Tibial nerve (tissue), 4 donors: ENCODE results near the gene AGPS. TPM values are rescaled to one million over a fixed set of nuclear protein-coding genes. Genes with fewer than 3 reads are reported as not detected.
"Not testable (repeated sequence)": the region's sequence is repeated elsewhere in the genome, so short reads cannot be mapped to it uniquely, and the experiment has no call there.

Source experiments
- DNase-seq, 2 donors: peaks; one replicate each; pipeline ENCODE4 v3.0.0-alpha.2; 2019; ENCODE audit warnings: low spot score in 2 of 2
- H3K27ac ChIP-seq, 4 donors: fragments of 200-600 bp; sonication (generic) in 3 of 4; one replicate each; pipeline ENCODE4 v1.5.1; 2017 to 2019; ENCODE audit warnings: mild to moderate bottlenecking in 1 of 4
- H3K27me3 ChIP-seq, 2 donors: fragments of 200-600 bp; sonication (generic) in 1 of 2; one replicate each; pipeline versions ENCODE4 v1.5.1 to v1.6.0; 2017 to 2019
- H3K36me3 ChIP-seq, 3 donors: fragments of 200-600 bp; sonication (generic); one replicate each; pipeline ENCODE4 v1.5.1; 2018 to 2019
- H3K4me1 ChIP-seq, 4 donors: fragments of 200-600 bp; sonication (generic) in 3 of 4; one replicate each; pipeline ENCODE4 v1.5.1; 2017 to 2019
- H3K4me3 ChIP-seq, 4 donors: fragments of 200-600 bp; sonication (generic) in 3 of 4; one replicate each; pipeline ENCODE4 v1.5.1; 2017 to 2019; ENCODE audit warnings: mild to moderate bottlenecking in 1 of 4, moderate library complexity in 1 of 4
- H3K9me3 ChIP-seq, 4 donors: fragments of 200-600 bp; sonication (generic) in 3 of 4; one replicate each; pipeline ENCODE4 v1.5.1; 2017 to 2019
- CTCF ChIP-seq, 5 experiments: fragments of 200-600 bp in 3 of 5; fragments of 450-650 bp in 2 of 5; sonication (generic) in 3 of 5; IDR thresholded peaks; one replicate each; pipeline ENCODE4 v1.5.1; 2016 to 2019; ENCODE audit warnings: antibody characterized with exemption in 5 of 5, mild to moderate bottlenecking in 3 of 5, moderate library complexity in 2 of 5
- EP300 ChIP-seq, 2 donors: sonication (generic); formaldehyde crosslinking; IDR thresholded peaks; one replicate each; pipeline ENCODE4 v1.6.1; 2017; ENCODE audit warnings: antibody characterized with exemption in 2 of 2, mild to moderate bottlenecking in 1 of 2
- POLR2A ChIP-seq, 2 donors: fragments of 450-650 bp; IDR thresholded peaks; one replicate each; pipeline ENCODE4 v1.6.1; 2017; ENCODE audit warnings: antibody characterized with exemption in 2 of 2, mild to moderate bottlenecking in 2 of 2, moderate library complexity in 2 of 2
- WGBS, 2 donors: methylation state at CpG; one replicate each; pipeline ENCODE4 v1.1.5; 2018; 5-methylcytosine and 5-hydroxymethylcytosine counted together
- total RNA-seq, 4 donors: library from RNA; depleted of rRNA; stranded (reverse); fragments of >200 nt; gene quantifications; one replicate each; pipeline ENCODE4 v1.1.0, GENCODE V29; 2016

The AGPS gene
- total RNA-seq, 4 donors from 2014 or later = 33.9 to 47.9 (median 40.1) TPM

GRCh38 chr2:177455187-177455586 is 62.6 kb downstream of the AGPS start:
- WGBS, 2 donors = 91 to 95% methylated on average over 3 of the region's 3 CpGs
- no peak overlapping the region for H3K4me3 ChIP-seq
- H3K9me3 ChIP-seq = no peaks in the 10 kb centered on the region
- no peak overlapping the region for H3K27ac ChIP-seq
- no peaks in the 10 kb centered on the region for H3K27me3 ChIP-seq
- no peak for TF ChIP-seq POLR2A (IDR thresholded peaks at IDR 0.05)
- TF ChIP-seq EP300 (IDR thresholded peaks at IDR 0.05) = no peak
- no peak for TF ChIP-seq CTCF (IDR thresholded peaks at IDR 0.05)
- H3K36me3 ChIP-seq = peaks cover 0 to 38% (median 0%) of the 10 kb centered on the region in 3 donors
- DNase-seq = no peak
- H3K4me1 ChIP-seq = no peaks in the 10 kb centered on the region

- H3K9me3 ChIP-seq, H3K4me3 ChIP-seq, DNase-seq, H3K27ac ChIP-seq, H3K4me1 ChIP-seq, H3K27me3 ChIP-seq: not testable (repeated sequence)
- H3K36me3 ChIP-seq = peaks cover 0 to 35% (median 0%) of the 10 kb centered on the region in 3 donors
- WGBS, 2 donors = 95 to 97% methylated on average over 1 of the region's 1 CpG
Observed at GRCh38 chr2:177459756-177460155, 67.2 kb downstream of the AGPS start.

GRCh38 chr2:177460973-177461585 is 68.5 kb downstream of the AGPS start:
- peaks cover 0 to 34% (median 6%) of the 10 kb centered on the region in 3 donors for H3K36me3 ChIP-seq
- no peak overlapping the region for H3K4me3 ChIP-seq
- DNase-seq = no peak
- no peak overlapping the region for H3K27ac ChIP-seq
- no peak for TF ChIP-seq CTCF (IDR thresholded peaks at IDR 0.05)
- TF ChIP-seq POLR2A (IDR thresholded peaks at IDR 0.05) = no peak
- H3K9me3 ChIP-seq = peaks cover 0 to 5% (median 0%) of the 10 kb centered on the region in 4 donors
- WGBS, 2 donors = 81 to 83% methylated on average over 5 of the region's 5 CpGs
- no peaks in the 10 kb centered on the region for H3K27me3 ChIP-seq
- H3K4me1 ChIP-seq = no peaks in the 10 kb centered on the region

- Histone ChIP-seq H3K4me1 (no peaks in the 10 kb centered on the region), H3K36me3 (peaks cover 0 to 43% (median 6%) of the 10 kb centered on the region in 3 donors), H3K9me3 (peaks cover 0 to 5% (median 0%) of the 10 kb centered on the region in 4 donors), H3K27ac (no peak overlapping the region), H3K27me3 (no peaks in the 10 kb centered on the region), H3K4me3 (no peak overlapping the region)
- no peak for DNase-seq
- WGBS, 2 donors = 81 to 86% methylated on average over 3 of the region's 3 CpGs
- TF ChIP-seq CTCF (IDR thresholded peaks at IDR 0.05) = no peak
- no peak for TF ChIP-seq POLR2A (IDR thresholded peaks at IDR 0.05)
- TF ChIP-seq EP300 (IDR thresholded peaks at IDR 0.05) = no peak
Observed at GRCh38 chr2:177464549-177464948, 72.0 kb downstream of the AGPS start.

- TF ChIP-seq CTCF (IDR thresholded peaks at IDR 0.05) (no peak), POLR2A (IDR thresholded peaks at IDR 0.05) (no peak), EP300 (IDR thresholded peaks at IDR 0.05) (no peak)
- Histone ChIP-seq H3K4me3 (no peak overlapping the region), H3K27me3 (no peaks in the 10 kb centered on the region), H3K9me3 (peaks cover 0 to 10% (median 0%) of the 10 kb centered on the region in 4 donors), H3K27ac (no peak overlapping the region), H3K4me1 (no peaks in the 10 kb centered on the region), H3K36me3 (peaks cover 0 to 52% (median 6%) of the 10 kb centered on the region in 3 donors)
- 95 to 96% methylated on average over 13 to 14 of the region's 14 CpGs for WGBS, 2 donors
- DNase-seq = no peak
Observed at GRCh38 chr2:177465400-177466138, 73.0 kb downstream of the AGPS start.
